ENCODE data around the gene LGI1. TPM values are rescaled to one million over a fixed set of nuclear protein-coding genes. Genes with fewer than 3 reads are reported as not detected.

Gene LGI1
- polyA plus RNA-seq, 1 donor from 2014 or later, result 2.1 TPM

- Histone ChIP-seq H3K4me3 (ENCODE audit: low read length) (no peak overlapping the region), H4K20me1 (ENCODE audit: insufficient read depth) (no peaks in the 10 kb centered on the region), H3F3A (ENCODE audit: insufficient read depth, low read length, poor library complexity, severe bottlenecking) (no peaks in the 10 kb centered on the region), H3K27me3 (ENCODE audit: insufficient read depth, low read depth, low read length) (no peaks in the 10 kb centered on the region), H3K36me3 (ENCODE audit: insufficient read depth, low read length) (no peaks in the 10 kb centered on the region), H3K9ac (ENCODE audit: low read length) (no peak overlapping the region), H3K79me2 (replicated peaks; ENCODE audit: insufficient read depth, low read length) (no peaks in the 10 kb centered on the region), H3K4me2 (ENCODE audit: low read length) (no peak overlapping the region), H3K27ac (ENCODE audit: low read length) (no peak overlapping the region), H2AFZ (ENCODE audit: low read depth, low read length) (no peak overlapping the region), H3K9me2 (ENCODE audit: insufficient read depth, low read length) (no peaks in the 10 kb centered on the region), H3K9me3 (ENCODE audit: low read length) (no peaks in the 10 kb centered on the region)
- TF ChIP-seq POLR2AphosphoS5 (IDR thresholded peaks at IDR 0.05), result no peak
- TF ChIP-seq EZH2 (IDR thresholded peaks at IDR 0.05; ENCODE audit: borderline replicate concordance, insufficient read depth, low read length, poor library complexity, severe bottlenecking), result no peak
- no peak for TF ChIP-seq REST (IDR thresholded peaks at IDR 0.05; ENCODE audit: borderline replicate concordance)
- TF ChIP-seq, protein P1, sequence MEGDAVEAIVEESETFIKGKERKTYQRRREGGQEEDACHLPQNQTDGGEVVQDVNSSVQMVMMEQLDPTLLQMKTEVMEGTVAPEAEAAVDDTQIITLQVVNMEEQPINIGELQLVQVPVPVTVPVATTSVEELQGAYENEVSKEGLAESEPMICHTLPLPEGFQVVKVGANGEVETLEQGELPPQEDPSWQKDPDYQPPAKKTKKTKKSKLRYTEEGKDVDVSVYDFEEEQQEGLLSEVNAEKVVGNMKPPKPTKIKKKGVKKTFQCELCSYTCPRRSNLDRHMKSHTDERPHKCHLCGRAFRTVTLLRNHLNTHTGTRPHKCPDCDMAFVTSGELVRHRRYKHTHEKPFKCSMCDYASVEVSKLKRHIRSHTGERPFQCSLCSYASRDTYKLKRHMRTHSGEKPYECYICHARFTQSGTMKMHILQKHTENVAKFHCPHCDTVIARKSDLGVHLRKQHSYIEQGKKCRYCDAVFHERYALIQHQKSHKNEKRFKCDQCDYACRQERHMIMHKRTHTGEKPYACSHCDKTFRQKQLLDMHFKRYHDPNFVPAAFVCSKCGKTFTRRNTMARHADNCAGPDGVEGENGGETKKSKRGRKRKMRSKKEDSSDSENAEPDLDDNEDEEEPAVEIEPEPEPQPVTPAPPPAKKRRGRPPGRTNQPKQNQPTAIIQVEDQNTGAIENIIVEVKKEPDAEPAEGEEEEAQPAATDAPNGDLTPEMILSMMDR (IDR thresholded peaks at IDR 0.05; ENCODE audit: poor library complexity, severe bottlenecking), result no peak
- no peak for TF ChIP-seq TAF1 (IDR thresholded peaks at IDR 0.05; ENCODE audit: low read depth)
- TF ChIP-seq EP300 (conservative IDR thresholded peaks at IDR 0.05; ENCODE audit: poor library complexity, severe bottlenecking), result no peak
- no peak for TF ChIP-seq MXI1 (conservative IDR thresholded peaks at IDR 0.05; ENCODE audit: poor library complexity, severe bottlenecking)
- TF ChIP-seq SMC3 (conservative IDR thresholded peaks at IDR 0.05; ENCODE audit: poor library complexity), result no peak
- no peak for TF ChIP-seq RAD21 (conservative IDR thresholded peaks at IDR 0.05)
Measured at GRCh38 chr10:93790439-93790838, 32.7 kb downstream of the LGI1 start.

DNA sequence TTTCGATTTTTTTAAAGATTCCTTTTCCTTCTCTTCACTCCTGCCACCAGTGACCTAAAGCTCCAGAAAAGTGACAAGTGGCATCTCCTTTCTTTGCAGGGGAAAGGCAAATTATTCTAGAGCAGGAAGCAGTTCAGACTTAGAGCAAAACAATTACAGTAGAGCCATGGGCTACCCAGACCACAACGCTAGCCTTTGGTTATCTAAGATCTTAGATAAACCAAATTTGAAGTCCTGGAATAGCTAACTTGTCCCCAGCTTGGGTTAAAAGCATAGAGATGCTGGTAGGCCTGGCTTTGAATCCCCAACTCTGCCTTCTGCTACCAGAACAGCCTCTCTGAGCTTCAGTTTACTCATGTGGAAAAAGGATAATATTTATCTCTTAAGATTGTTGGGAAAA lies 38.4 kb downstream of the LGI1 start:
- no peak for TF ChIP-seq TAF1 (IDR thresholded peaks at IDR 0.05; ENCODE audit: low read depth)
- TF ChIP-seq SMC3 (conservative IDR thresholded peaks at IDR 0.05; ENCODE audit: poor library complexity), result no peak
- no peak for TF ChIP-seq REST (IDR thresholded peaks at IDR 0.05; ENCODE audit: borderline replicate concordance)
- no peak for TF ChIP-seq EP300 (conservative IDR thresholded peaks at IDR 0.05; ENCODE audit: poor library complexity, severe bottlenecking)
- TF ChIP-seq, protein P1 (IDR thresholded peaks at IDR 0.05; ENCODE audit: poor library complexity, severe bottlenecking), result no peak
- TF ChIP-seq MXI1 (conservative IDR thresholded peaks at IDR 0.05; ENCODE audit: poor library complexity, severe bottlenecking), result no peak
- TF ChIP-seq POLR2AphosphoS5 (IDR thresholded peaks at IDR 0.05), result no peak
- TF ChIP-seq EZH2 (IDR thresholded peaks at IDR 0.05; ENCODE audit: borderline replicate concordance, insufficient read depth, low read length, poor library complexity, severe bottlenecking), result no peak
- TF ChIP-seq RAD21 (conservative IDR thresholded peaks at IDR 0.05), result no peak
- Histone ChIP-seq H3K9me3 (ENCODE audit: low read length) (no peaks in the 10 kb centered on the region), H3F3A (ENCODE audit: insufficient read depth, low read length, poor library complexity, severe bottlenecking) (no peaks in the 10 kb centered on the region), H3K9ac (ENCODE audit: low read length) (no peak overlapping the region), H4K20me1 (ENCODE audit: insufficient read depth) (no peaks in the 10 kb centered on the region), H3K9me2 (ENCODE audit: insufficient read depth, low read length) (no peaks in the 10 kb centered on the region), H3K36me3 (ENCODE audit: insufficient read depth, low read length) (no peaks in the 10 kb centered on the region), H3K4me3 (ENCODE audit: low read length) (no peak overlapping the region), H3K79me2 (replicated peaks; ENCODE audit: insufficient read depth, low read length) (no peaks in the 10 kb centered on the region), H3K4me2 (ENCODE audit: low read length) (no peak overlapping the region), H3K27ac (ENCODE audit: low read length) (no peak overlapping the region), H3K27me3 (ENCODE audit: insufficient read depth, low read depth, low read length) (no peaks in the 10 kb centered on the region), H2AFZ (ENCODE audit: low read depth, low read length) (no peak overlapping the region)
